Medulla oblongata (tissue), 1 donor: ENCODE measurements around the gene USB1.
"Not testable (repeated sequence)": the region's sequence is repeated elsewhere in the genome, so short reads cannot be mapped to it uniquely, and the experiment has no call there.

Experiments
- DNase-seq: peaks from one replicate; pipeline ENCODE4 v3.0.0-alpha.2; 2015; ENCODE audit errors: extremely low spot score

USB1 gene

GRCh38 chr16:57970319-57970718 is 30.9 kb upstream of the USB1 start:
- no peak for DNase-seq

GRCh38 chr16:57970970-57971369 is 30.2 kb upstream of the USB1 start, which contains the start of gene CNGB1:
TSS of gene CNGB1 (minus strand) at chr16:57971128. CDS start at chr16:57967286, 3,842 bp downstream.
- DNase-seq, result no peak

GRCh38 chr16:57971848-57972247 is 29.4 kb upstream of the USB1 start:
- DNase-seq, result no peak

GRCh38 chr16:57972306-57972705 is 28.9 kb upstream of the USB1 start:
- DNase-seq, result no peak

GRCh38 chr16:57976331-57976796 is 24.8 kb upstream of the USB1 start:
- DNase-seq, result peak; percentile 87

- no peak for DNase-seq
Observed at GRCh38 chr16:57977418-57978069, 23.7 kb upstream of the USB1 start.

GRCh38 chr16:57978070-57978465 is 23.1 kb upstream of the USB1 start:
- DNase-seq, result not testable (repeated sequence)

- no peak for DNase-seq
Observed at GRCh38 chr16:57979006-57979585, 22.1 kb upstream of the USB1 start.

GRCh38 chr16:57981636-57982035 is 19.6 kb upstream of the USB1 start:
- DNase-seq, result no peak

- no peak for DNase-seq
Observed at GRCh38 chr16:57982385-57982784, 18.8 kb upstream of the USB1 start.

- peak; percentile 22 for DNase-seq
Observed at GRCh38 chr16:57984443-57985203, 16.6 kb upstream of the USB1 start.

GRCh38 chr16:57985204-57986181 is 15.7 kb upstream of the USB1 start:
- no peak for DNase-seq

GRCh38 chr16:57986196-57986595 is 15.0 kb upstream of the USB1 start:
- no peak for DNase-seq

GRCh38 chr16:57987441-57988177 is 13.6 kb upstream of the USB1 start:
- DNase-seq, result no peak

GRCh38 chr16:57988929-57989328 is 12.3 kb upstream of the USB1 start:
- DNase-seq, result peak; percentile 44

- DNase-seq, result no peak
Observed at GRCh38 chr16:57991551-57992059, 9.6 kb upstream of the USB1 start.

- DNase-seq, result no peak
Observed at GRCh38 chr16:57992084-57992483, 9.1 kb upstream of the USB1 start.

GRCh38 chr16:57993438-57993837 is 7.8 kb upstream of the USB1 start:
- DNase-seq, result no peak

GRCh38 chr16:57993897-57994296 is 7.3 kb upstream of the USB1 start:
- no peak for DNase-seq

- no peak for DNase-seq
Observed at GRCh38 chr16:57994361-57994760, 6.8 kb upstream of the USB1 start.

GRCh38 chr16:57994778-57995177 is 6.4 kb upstream of the USB1 start:
- peak; percentile 26 for DNase-seq
